Activated naive CD4-positive, alpha-beta T cell treated with anti-CD3 and anti-CD28 coated beads, Interleukin-2, amount 10 ng/mL, durations not matched to agents 5 hours and 36 hours (primary cell): ENCODE results near the gene LMF2. TPM values are rescaled to one million over a fixed set of nuclear protein-coding genes. Genes with fewer than 3 reads are reported as not detected.

ENCODE experiments used
- total RNA-seq, 2 experiments: library from RNA; stranded (reverse); gene quantifications; one replicate each; pipeline ENCODE4 v1.2.3, GENCODE V29; 2021

Gene LMF2, protein sequence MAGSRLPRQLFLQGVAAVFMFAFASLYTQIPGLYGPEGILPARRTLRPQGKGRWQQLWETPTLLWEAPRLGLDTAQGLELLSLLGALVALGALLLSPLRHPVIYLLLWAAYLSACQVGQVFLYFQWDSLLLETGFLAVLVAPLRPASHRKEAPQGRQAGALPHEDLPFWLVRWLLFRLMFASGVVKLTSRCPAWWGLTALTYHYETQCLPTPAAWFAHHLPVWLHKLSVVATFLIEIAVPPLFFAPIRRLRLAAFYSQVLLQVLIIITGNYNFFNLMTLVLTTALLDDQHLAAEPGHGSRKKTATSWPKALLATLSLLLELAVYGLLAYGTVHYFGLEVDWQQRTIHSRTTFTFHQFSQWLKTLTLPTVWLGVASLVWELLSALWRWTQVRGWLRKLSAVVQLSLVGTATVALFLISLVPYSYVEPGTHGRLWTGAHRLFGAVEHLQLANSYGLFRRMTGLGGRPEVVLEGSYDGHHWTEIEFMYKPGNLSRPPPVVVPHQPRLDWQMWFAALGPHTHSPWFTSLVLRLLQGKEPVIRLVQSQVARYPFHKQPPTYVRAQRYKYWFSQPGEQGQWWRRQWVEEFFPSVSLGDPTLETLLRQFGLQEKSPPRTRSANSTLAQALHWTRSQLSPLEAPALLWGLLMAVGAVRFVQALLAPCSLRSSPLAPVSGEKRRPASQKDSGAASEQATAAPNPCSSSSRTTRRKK
- total RNA-seq, result 100 to 1,000 TPM; 106 to 107 TPM

GRCh38 chr22:50507421-50507990 is at the start of gene LMF2:
Gene LMF2, minus strand, starts transcription at chr22:50507702. Its CDS starts 27 bp downstream, at chr22:50507675.

DNA sequence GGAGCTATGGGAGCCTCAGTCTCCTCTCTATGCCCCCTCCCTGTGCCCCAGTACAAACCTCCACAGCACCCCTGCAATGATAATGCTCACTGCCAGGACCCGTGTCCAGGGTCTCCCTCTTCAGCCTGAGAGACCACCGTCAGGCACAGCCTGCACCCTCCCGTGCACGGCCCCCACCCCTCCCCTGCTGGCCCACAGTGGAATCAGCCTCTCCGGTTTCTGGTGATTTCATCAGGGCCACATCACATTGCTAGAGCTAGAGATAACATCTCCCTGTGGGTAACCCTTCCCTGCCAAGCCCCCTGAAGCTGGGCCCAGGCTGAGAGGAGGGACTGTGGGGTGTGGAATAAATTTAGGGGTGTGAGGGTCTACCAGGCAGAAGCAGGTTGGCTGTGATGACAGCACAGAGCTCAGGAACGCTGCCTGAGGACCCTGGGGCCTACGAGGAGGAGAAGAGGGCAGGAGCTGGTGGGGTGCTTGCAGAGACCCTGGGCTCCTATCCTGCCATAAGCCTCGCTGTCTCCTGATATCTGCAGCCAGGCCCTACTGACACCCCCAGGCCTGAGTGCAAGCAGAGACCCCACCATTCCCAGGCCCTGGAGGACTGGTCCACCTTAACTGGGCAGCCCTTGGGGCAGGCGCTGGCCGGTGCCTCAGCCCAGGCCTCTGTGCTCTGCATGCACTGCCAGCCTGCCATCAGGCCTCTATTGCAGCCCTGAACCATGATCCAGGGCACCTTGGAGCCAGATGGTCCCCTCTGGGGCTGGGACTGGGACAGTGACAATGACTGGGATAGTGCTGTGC is 38.2 kb upstream of the LMF2 start, which contains the start of gene KLHDC7B:
KLHDC7B (plus strand) TSS at position 378 of the 804 bp plus-strand sequence; CDS start at position 723, 345 bp downstream.

GRCh38 chr22:50529897-50530579 is 22.5 kb upstream of the LMF2 start, which contains the start of gene TYMP:
Gene TYMP, minus strand, starts transcription at chr22:50530012. Its CDS starts 303 bp downstream, at chr22:50529709.

GRCh38 chr22:50525104-50525857 is 17.8 kb upstream of the LMF2 start, which contains the start of gene SCO2:
Gene SCO2, minus strand, starts transcription at chr22:50525598. Its CDS starts 1,187 bp downstream, at chr22:50524411.

GRCh38 chr22:50507991-50508884 is 736 bp upstream of the LMF2 start, which contains the start of gene NCAPH2:
Gene NCAPH2, plus strand, starts transcription at chr22:50508224. Its CDS starts 114 bp downstream, at chr22:50508338.

GRCh38 chr22:50486561-50487289 is 20.8 kb downstream of the LMF2 start, which contains the start of gene MIOX:
Gene MIOX, plus strand, starts transcription at chr22:50486859. Its CDS starts 39 bp downstream, at chr22:50486898.

GRCh38 chr22:50481440-50482106 is 25.9 kb downstream of the LMF2 start, which contains the start of gene ADM2:
Gene ADM2, plus strand, starts transcription at chr22:50481543. Its CDS starts 305 bp downstream, at chr22:50481848.

GRCh38 chr22:50474710-50475651 is 32.5 kb downstream of the LMF2 start, which contains the start of gene SBF1:
Gene SBF1, minus strand, starts transcription at chr22:50475035. Its CDS starts 195 bp downstream, at chr22:50474840.

Other genes with a start within 250 kb of the LMF2 start
- 1 to 10 TPM; 3.2 to 3.3 TPM for gene MAPK12, start 246.0 kb downstream of the LMF2 start, total RNA-seq
- gene MAPK11, start 237.3 kb downstream of the LMF2 start, total RNA-seq, result 10 to 100 TPM in 1 of 2 experiments, 1 to 10 TPM in 1; 8.9 to 11.4 TPM
- 10 to 100 TPM; 16.1 to 16.4 TPM for gene PLXNB2, start 200.1 kb downstream of the LMF2 start, total RNA-seq
- gene DENND6B, start 180.7 kb downstream of the LMF2 start, total RNA-seq, result 1 to 10 TPM; 4.5 to 4.7 TPM
- 10 to 100 TPM; 54.5 to 60.9 TPM for gene PPP6R2, start 164.4 kb downstream of the LMF2 start, total RNA-seq
- 100 to 1,000 TPM; 174 to 186 TPM for gene SBF1, start 32.7 kb downstream of the LMF2 start, total RNA-seq
- gene ADM2, start 26.2 kb downstream of the LMF2 start, total RNA-seq, result 1 to 10 TPM; 4.6 to 6.1 TPM
- gene MIOX, start 20.8 kb downstream of the LMF2 start, total RNA-seq, result not detected
- 10 to 100 TPM; 83.5 to 88.7 TPM for gene NCAPH2, start 522 bp upstream of the LMF2 start, total RNA-seq
- 10 to 100 TPM in 1 of 2 experiments, 1 to 10 TPM in 1; 3.8 to 11.7 TPM for gene SCO2, start 17.9 kb upstream of the LMF2 start, total RNA-seq
- gene TYMP, start 22.3 kb upstream of the LMF2 start, total RNA-seq, result 10 to 100 TPM; 39.2 to 41.7 TPM
- 1 to 10 TPM; 6.4 to 7.6 TPM for gene KLHDC7B, start 38.2 kb upstream of the LMF2 start, total RNA-seq
- gene SYCE3, start 55.2 kb upstream of the LMF2 start, total RNA-seq, result not detected
- gene CPT1B, start 70.7 kb upstream of the LMF2 start, total RNA-seq, result 10 to 100 TPM; 54.9 to 59.9 TPM
- gene CHKB, start 75.1 kb upstream of the LMF2 start, total RNA-seq, result 100 to 1,000 TPM; 111 to 117 TPM
- gene MAPK8IP2, start 93.1 kb upstream of the LMF2 start, total RNA-seq, result under 1 TPM; 0.12 to 0.28 TPM
- gene ARSA, start 120.5 kb upstream of the LMF2 start, total RNA-seq, result 10 to 100 TPM; 56.8 to 59.1 TPM
- not detected for gene SHANK3, start 165.1 kb upstream of the LMF2 start, total RNA-seq
- not detected for gene ACR, start 230.5 kb upstream of the LMF2 start, total RNA-seq